ENCODE measurements around the gene BACE1. TPM values are rescaled to one million over a fixed set of nuclear protein-coding genes. Genes with fewer than 3 reads are reported as not detected.

The BACE1 gene
- total and polyA plus RNA-seq, 9 donors: 12.6 to 99.7 (median 30.7) TPM

DNA sequence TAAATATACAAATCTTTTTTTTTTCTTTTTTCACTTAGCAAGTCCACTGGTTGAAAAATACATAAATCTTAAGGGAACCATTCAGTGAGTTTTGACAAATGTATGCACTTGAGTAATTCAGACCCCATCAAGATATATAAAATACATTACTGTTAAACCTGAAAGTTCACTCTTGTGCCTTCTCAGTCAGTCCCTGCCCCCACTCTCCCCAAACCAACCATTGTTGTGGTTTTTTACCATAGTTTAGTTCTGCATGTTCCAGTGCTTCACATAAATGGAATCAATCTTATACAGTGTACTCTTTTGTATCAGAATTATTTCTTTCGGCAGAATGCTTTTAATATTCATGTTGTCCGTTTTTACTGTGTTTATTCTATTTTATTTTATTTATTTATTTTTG is 57.5 kb downstream of the BACE1 start:
- H3K27me3 ChIP-seq: no peaks in the 10 kb centered on the region
- no peak for DNase-seq
- H3K36me3 ChIP-seq: no peaks in the 10 kb centered on the region
- intact Hi-C loops (cut with DNase I): no loop called here
- H3K27ac ChIP-seq: no peak overlapping the region
- 88 to 94% (median 90%) methylated on average over 2 of the region's 2 CpGs for WGBS, 3 donors
- H3K4me1 ChIP-seq (ENCODE audit: insufficient read depth): no peaks in the 10 kb centered on the region
- TF ChIP-seq EP300 (IDR thresholded peaks at IDR 0.05): no peak
- TF ChIP-seq POLR2A (IDR thresholded peaks at IDR 0.05): no peak
- TF ChIP-seq, protein P1, sequence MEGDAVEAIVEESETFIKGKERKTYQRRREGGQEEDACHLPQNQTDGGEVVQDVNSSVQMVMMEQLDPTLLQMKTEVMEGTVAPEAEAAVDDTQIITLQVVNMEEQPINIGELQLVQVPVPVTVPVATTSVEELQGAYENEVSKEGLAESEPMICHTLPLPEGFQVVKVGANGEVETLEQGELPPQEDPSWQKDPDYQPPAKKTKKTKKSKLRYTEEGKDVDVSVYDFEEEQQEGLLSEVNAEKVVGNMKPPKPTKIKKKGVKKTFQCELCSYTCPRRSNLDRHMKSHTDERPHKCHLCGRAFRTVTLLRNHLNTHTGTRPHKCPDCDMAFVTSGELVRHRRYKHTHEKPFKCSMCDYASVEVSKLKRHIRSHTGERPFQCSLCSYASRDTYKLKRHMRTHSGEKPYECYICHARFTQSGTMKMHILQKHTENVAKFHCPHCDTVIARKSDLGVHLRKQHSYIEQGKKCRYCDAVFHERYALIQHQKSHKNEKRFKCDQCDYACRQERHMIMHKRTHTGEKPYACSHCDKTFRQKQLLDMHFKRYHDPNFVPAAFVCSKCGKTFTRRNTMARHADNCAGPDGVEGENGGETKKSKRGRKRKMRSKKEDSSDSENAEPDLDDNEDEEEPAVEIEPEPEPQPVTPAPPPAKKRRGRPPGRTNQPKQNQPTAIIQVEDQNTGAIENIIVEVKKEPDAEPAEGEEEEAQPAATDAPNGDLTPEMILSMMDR (IDR thresholded peaks at IDR 0.05): no peak
- no peak overlapping the region for H3K4me3 ChIP-seq
- H3K9me3 ChIP-seq: no peaks in the 10 kb centered on the region

DNA sequence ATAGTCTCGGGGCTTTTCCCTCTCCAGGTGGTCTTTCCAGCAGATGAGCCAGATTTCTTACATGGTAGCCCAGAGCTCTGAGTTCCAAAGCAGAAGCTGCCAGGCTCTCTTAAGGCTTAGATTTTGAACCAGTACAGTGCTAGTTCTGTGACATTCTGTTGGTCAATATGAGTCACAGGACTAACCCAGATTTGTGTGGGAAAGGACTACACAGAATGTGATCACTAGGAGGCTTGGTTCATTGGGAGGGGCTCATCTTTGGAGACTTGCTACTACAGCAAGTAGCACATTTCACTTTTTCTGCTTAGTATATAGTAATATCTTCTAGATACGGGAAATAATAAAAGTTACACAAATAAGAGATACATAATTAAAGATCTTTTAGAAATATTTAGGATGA is 59.5 kb downstream of the BACE1 start:
- TF ChIP-seq EP300 (IDR thresholded peaks at IDR 0.05) (no peak), POLR2A (IDR thresholded peaks at IDR 0.05) (no peak)
- 50 to 71% (median 69%) methylated on average over 2 of the region's 2 CpGs for WGBS, 3 donors
- Histone ChIP-seq H3K4me1 (ENCODE audit: insufficient read depth) (no peaks in the 10 kb centered on the region), H3K27me3 (no peaks in the 10 kb centered on the region), H3K4me3 (no peak overlapping the region), H3K27ac (no peak overlapping the region), H3K36me3 (no peaks in the 10 kb centered on the region), H3K9me3 (no peaks in the 10 kb centered on the region)
- intact Hi-C loops (cut with DNase I): no loop called here
- DNase-seq: no peak

DNA sequence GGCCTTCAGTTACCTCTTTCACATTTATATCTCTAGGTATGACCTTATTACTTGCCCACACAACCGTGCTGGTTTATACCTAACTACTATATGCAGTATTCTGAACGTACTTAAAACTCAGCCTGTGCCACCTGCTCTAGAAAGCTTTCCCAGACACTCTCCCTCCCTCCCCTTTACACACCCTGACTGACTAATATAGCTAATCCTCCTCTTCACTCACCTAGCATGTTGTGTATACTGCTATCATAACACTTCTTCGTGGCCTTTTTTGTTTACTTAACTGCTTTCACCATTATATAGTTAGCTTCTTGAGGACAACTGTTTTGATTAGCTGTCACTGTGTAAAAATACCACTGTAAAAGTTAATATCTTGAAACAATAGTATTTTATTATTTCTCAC is 60.1 kb downstream of the BACE1 start:
- no peak for TF ChIP-seq POLR2A (IDR thresholded peaks at IDR 0.05)
- DNase-seq: no peak
- no peak overlapping the region for H3K4me3 ChIP-seq
- no peak overlapping the region for H3K27ac ChIP-seq
- WGBS, 3 donors: 77 to 85% (median 85%) methylated on average over 3 of the region's 3 CpGs
- H3K9me3 ChIP-seq: no peaks in the 10 kb centered on the region
- intact Hi-C loops (cut with DNase I): no loop called here
- no peaks in the 10 kb centered on the region for H3K27me3 ChIP-seq
- H3K36me3 ChIP-seq: no peaks in the 10 kb centered on the region
- H3K4me1 ChIP-seq (ENCODE audit: insufficient read depth): no peaks in the 10 kb centered on the region

DNA sequence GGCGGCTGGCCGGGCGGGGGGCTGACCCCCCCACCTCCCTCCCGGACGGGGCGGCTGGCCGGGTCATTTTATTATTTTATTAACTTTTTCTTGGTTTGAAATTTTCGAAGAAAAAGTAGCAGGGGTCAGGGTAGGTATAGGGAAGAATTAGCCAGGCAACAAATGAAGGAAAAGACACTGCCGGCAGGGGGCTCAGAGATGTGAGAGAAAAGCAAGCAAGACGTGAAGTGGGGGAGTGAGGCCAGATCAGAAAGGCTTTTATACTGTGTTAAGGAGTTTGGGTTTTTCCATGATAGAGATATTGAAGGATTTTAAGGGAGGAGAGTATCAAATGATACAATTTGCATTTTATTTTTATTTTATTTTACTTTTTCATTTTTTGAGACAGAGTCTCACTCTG is 64.5 kb downstream of the BACE1 start:
- Histone ChIP-seq H3K4me1 (ENCODE audit: insufficient read depth) (no peaks in the 10 kb centered on the region), H3K27me3 (no peaks in the 10 kb centered on the region), H3K27ac (no peak overlapping the region), H3K4me3 (no peak overlapping the region), H3K36me3 (no peaks in the 10 kb centered on the region), H3K9me3 (no peaks in the 10 kb centered on the region)
- WGBS, 3 donors: 78 to 87% (median 87%) methylated on average over 9 to 10 of the region's 10 CpGs
- DNase-seq: no peak
- intact Hi-C loops (cut with DNase I): no loop called here
- TF ChIP-seq, protein P1 (IDR thresholded peaks at IDR 0.05): no peak
- TF ChIP-seq POLR2A (IDR thresholded peaks at IDR 0.05) (no peak), EP300 (IDR thresholded peaks at IDR 0.05) (no peak)

DNA sequence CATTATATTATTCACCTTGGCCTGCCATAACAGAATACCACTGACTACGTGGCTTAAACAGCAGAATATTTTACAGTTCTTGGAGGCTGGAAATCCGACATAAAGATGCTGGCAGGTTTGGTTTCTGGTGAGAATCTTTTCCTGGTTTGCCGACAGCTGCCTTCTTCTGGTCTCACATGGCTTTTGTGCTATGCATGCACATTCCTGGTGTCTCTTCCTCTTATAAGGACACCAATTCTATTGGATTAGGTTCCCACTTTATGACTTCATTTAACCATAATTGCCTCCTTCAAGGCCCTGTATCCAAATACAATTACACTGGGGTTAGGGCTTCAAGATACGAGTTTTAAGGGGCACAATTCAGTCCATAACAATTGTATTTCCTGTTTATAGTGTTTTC is 66.5 kb downstream of the BACE1 start:
- no peak overlapping the region for H3K27ac ChIP-seq
- no peak overlapping the region for H3K4me3 ChIP-seq
- H3K4me1 ChIP-seq (ENCODE audit: insufficient read depth): no peaks in the 10 kb centered on the region
- no peaks in the 10 kb centered on the region for H3K36me3 ChIP-seq
- 87 to 91% (median 91%) methylated on average over 4 of the region's 4 CpGs for WGBS, 3 donors
- H3K27me3 ChIP-seq: no peaks in the 10 kb centered on the region
- intact Hi-C loops (cut with DNase I): no loop called here
- TF ChIP-seq, protein P1 (IDR thresholded peaks at IDR 0.05): no peak
- no peak for TF ChIP-seq POLR2A (IDR thresholded peaks at IDR 0.05)
- no peak for TF ChIP-seq EP300 (IDR thresholded peaks at IDR 0.05)
- no peaks in the 10 kb centered on the region for H3K9me3 ChIP-seq
- no peak for DNase-seq

DNA sequence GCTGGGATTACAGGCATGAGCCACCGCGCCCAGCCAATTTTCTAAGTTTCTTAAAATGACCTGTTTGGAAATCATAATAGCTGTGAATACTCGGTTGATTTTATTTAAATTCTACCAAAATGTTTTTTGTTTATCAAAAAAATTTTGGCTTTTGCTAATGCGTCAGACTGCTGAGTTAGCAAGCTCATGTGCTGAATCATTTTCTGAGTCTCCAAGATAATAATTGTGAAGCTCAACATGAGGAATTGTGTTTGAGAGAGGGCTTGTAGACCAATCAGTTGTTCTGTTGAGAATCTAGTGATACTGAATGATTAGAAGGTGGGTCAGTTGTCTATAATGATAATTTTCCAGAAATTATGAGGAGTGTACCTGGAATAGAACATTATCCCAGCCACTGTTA is 67.7 kb downstream of the BACE1 start:
- TF ChIP-seq, protein P1 (IDR thresholded peaks at IDR 0.05): no peak
- no peak for TF ChIP-seq EP300 (IDR thresholded peaks at IDR 0.05)
- no peak for TF ChIP-seq POLR2A (IDR thresholded peaks at IDR 0.05)
- no peak overlapping the region for H3K4me3 ChIP-seq
- no peaks in the 10 kb centered on the region for H3K27me3 ChIP-seq
- no peaks in the 10 kb centered on the region for H3K36me3 ChIP-seq
- intact Hi-C loops (cut with DNase I): no loop called here
- no peaks in the 10 kb centered on the region for H3K4me1 ChIP-seq (ENCODE audit: insufficient read depth)
- no peak for DNase-seq
- no peak overlapping the region for H3K27ac ChIP-seq
- WGBS, 3 donors: 30 to 70% (median 37%) methylated on average over 4 of the region's 4 CpGs
- no peaks in the 10 kb centered on the region for H3K9me3 ChIP-seq
